Neuron (in vitro differentiated cells): ENCODE data around the gene ARMC9.

Source experiments
- H2AFZ ChIP-seq: one replicate; pipeline ENCODE4 v1.6.1; 2013; ENCODE audit warnings: low read depth, mild to moderate bottlenecking, inconsistent platforms, low read length, moderate library complexity
- H3K27me3 ChIP-seq: one replicate; pipeline ENCODE4 v1.6.1; 2013; ENCODE audit warnings: low read length; ENCODE audit not compliant: insufficient read depth
- H3K36me3 ChIP-seq: one replicate; pipeline ENCODE4 v1.6.1; 2013; ENCODE audit warnings: low read length; ENCODE audit not compliant: insufficient read depth
- H3K4me1 ChIP-seq: one replicate; pipeline ENCODE4 v1.6.1; 2013; ENCODE audit warnings: low read length; ENCODE audit not compliant: insufficient read depth
- H3K4me3 ChIP-seq: 2 replicates; pipeline ENCODE4 v1.5.1; 2013; ENCODE audit warnings: mild to moderate bottlenecking, low read length, moderate library complexity
- H3K9me3 ChIP-seq: one replicate; pipeline ENCODE4 v1.6.1; 2013; ENCODE audit warnings: low read length

Gene ARMC9

GRCh38 chr2:231415029-231415428, 216.6 kb downstream of the ARMC9 start:
- no peak overlapping the region for H3K4me3 ChIP-seq
- H3K27me3 ChIP-seq: no peaks in the 10 kb centered on the region
- H3K4me1 ChIP-seq: peaks cover 8% of the 10 kb centered on the region
- no peaks in the 10 kb centered on the region for H3K36me3 ChIP-seq
- H3K9me3 ChIP-seq: peaks cover 2% of the 10 kb centered on the region
- H2AFZ ChIP-seq: no peak overlapping the region

- Histone ChIP-seq H3K36me3 (no peaks in the 10 kb centered on the region), H3K9me3 (no peaks in the 10 kb centered on the region), H3K27me3 (no peaks in the 10 kb centered on the region), H3K4me3 (no peak overlapping the region), H3K4me1 (no peaks in the 10 kb centered on the region), H2AFZ (no peak overlapping the region)
Measured at GRCh38 chr2:231418820-231419640, 220.6 kb downstream of the ARMC9 start.

GRCh38 chr2:231421051-231421580, 222.7 kb downstream of the ARMC9 start:
- no peak overlapping the region for H2AFZ ChIP-seq
- no peak overlapping the region for H3K4me3 ChIP-seq
- peaks cover 3% of the 10 kb centered on the region for H3K9me3 ChIP-seq
- H3K36me3 ChIP-seq: no peaks in the 10 kb centered on the region
- no peaks in the 10 kb centered on the region for H3K4me1 ChIP-seq
- H3K27me3 ChIP-seq: no peaks in the 10 kb centered on the region

- Histone ChIP-seq H3K4me3 (no peak overlapping the region), H3K4me1 (no peaks in the 10 kb centered on the region), H3K36me3 (no peaks in the 10 kb centered on the region), H2AFZ (no peak overlapping the region), H3K9me3 (peaks cover 3% of the 10 kb centered on the region), H3K27me3 (no peaks in the 10 kb centered on the region)
Measured at GRCh38 chr2:231422056-231422455, 223.6 kb downstream of the ARMC9 start.

- no peaks in the 10 kb centered on the region for H3K36me3 ChIP-seq
- H3K4me3 ChIP-seq: no peak overlapping the region
- peaks cover 5% of the 10 kb centered on the region for H3K9me3 ChIP-seq
- H3K4me1 ChIP-seq: no peaks in the 10 kb centered on the region
- H3K27me3 ChIP-seq: no peaks in the 10 kb centered on the region
- H2AFZ ChIP-seq: no peak overlapping the region
Measured at GRCh38 chr2:231423176-231423575, 224.7 kb downstream of the ARMC9 start.
